GM21529 (cell line): Measurements from ENCODE around the gene ULK4.
"Not testable (repeated sequence)": the region's sequence is repeated elsewhere in the genome, so short reads cannot be mapped to it uniquely, and the experiment has no call there.

Experiments used
- ATAC-seq: cut with Tn5 transposase; IDR thresholded peaks from one replicate; pipeline ENCODE4 v1.9.1; 2021; ENCODE audit not compliant: unreplicated experiment

Gene ULK4

DNA sequence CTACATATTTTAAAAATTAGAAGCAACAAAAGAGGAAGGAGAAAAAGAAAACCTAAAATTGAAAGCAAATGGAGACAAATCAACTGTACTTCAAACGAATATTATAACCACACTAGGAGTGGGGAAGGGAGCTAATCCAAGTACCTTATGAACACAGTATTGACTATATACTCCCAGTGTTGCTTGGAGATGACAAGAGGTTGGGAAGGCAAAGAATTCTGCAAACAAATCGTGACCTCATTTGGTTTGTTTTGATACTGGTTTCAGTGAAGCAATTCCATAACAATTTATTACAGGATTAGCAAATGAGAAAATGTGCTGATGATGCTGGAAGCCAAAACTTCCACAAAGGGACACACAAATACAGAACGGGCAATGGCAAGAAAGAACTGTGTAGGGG, 268.1 kb downstream of the ULK4 start:
- no peak for ATAC-seq

DNA sequence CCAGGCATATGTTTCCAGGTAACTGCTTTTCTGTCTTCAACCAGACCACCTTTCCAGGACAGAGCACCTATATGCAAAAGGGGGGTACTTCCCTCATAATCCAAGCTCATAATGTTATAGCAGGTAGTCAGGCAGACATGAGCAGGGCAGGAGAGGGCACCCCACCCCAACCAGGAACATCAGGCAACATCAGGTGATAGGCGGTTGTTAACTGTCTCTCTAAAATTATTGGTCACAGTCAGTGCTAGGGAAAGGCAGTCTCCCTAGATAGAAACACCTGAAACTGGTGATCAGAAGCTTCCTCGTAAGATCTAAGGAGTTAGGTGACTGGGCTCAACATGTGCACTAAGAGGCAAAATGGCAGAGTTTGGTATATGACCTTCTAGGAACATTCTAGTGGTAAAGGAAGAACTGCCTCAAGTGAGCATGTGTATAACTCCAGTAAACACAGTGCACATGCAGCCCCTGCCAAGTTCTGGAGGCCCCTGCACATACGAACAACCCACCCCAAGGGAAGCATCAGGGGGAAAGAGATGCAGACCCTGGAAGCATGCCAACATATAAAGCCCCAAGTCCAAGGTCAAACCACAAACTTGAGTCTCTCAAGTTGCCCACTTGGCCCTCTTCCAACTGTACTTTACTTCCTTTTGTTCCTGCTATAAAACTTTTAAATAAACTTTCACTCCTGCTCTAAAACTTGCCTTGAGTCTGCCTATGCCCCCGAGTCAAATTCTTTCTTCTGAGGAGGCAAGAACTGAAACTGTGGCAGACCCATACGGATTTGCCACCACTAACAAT, 270.9 kb downstream of the ULK4 start:
- no peak for ATAC-seq

DNA sequence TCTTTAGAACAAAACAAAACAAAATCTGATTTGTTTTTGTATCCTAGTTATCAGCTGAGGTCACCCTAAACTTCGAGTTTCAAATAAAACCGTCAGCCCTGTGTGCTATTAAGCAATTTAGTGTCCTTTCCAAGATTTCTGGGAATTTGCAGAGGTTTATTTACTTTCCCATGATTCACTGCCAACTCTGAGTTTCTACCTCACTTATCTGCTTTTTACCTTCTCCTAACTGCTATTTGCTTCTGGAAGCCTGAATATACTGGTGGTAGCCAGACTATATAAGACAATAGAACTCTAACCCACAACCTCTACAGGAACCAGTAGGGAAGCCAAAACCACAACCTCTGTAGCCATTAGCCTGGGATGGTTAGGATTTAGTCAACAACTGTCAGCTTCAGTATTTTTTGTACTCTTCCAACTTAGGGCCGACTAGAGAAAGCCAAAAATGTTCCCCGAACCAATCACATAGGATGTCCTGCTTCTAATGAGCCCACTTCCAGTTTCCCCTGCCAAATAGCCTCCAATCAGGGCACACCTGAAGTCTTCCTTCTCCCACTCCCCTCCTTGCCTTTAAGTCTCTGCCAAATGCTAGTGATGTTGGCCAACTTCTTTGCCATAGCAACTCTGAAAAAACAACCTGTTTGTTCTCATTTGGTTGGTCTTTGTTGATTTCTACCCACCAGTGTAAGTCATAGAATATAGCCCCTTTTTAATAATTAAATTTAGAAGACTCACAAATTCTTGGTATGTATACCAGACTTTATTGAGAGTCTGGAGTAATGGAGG, 273.1 kb downstream of the ULK4 start:
- no peak for ATAC-seq

DNA sequence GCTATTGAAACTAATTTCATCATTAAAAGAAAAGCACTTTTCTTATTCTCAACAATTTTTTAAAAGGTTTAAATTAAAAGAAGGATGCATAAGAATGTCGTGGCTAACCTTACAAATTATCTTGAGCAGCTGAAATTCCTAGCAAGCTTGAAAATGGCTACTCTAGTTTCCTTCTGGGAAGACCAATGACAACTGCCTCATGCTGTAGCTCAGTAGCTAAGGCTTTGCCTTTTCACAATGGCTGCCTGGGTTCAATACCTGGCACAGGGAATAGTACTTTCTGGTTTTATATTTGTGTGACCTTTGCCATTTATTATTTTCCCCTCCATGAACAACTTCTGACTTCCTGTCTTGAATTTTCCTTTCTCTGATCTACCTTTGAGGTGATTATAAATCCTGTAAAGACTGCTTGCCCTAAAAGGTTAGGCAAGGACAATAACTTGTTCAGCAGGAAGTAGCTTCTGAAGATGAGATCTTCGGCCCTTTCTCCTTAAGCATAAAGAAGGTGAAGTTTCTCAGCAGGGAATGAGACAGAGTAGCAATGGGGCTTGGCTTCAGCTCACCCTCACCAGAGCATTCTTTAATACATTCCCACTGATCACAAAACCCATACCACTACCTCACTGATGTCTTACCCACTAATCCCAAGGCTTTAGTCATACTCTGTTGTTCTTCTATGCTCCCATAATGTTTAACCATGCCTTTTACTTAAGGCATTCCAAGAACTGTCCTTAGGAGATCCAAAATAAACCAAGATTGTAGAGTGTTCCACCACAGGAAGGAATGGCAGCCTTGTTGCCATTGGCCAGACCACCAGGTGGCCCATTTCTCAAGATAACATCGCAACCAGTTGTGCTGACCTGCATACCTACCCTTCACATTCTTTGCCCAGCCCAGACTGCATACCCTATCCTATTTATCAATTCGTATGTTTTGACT, 276.8 kb downstream of the ULK4 start:
- no peak for ATAC-seq

DNA sequence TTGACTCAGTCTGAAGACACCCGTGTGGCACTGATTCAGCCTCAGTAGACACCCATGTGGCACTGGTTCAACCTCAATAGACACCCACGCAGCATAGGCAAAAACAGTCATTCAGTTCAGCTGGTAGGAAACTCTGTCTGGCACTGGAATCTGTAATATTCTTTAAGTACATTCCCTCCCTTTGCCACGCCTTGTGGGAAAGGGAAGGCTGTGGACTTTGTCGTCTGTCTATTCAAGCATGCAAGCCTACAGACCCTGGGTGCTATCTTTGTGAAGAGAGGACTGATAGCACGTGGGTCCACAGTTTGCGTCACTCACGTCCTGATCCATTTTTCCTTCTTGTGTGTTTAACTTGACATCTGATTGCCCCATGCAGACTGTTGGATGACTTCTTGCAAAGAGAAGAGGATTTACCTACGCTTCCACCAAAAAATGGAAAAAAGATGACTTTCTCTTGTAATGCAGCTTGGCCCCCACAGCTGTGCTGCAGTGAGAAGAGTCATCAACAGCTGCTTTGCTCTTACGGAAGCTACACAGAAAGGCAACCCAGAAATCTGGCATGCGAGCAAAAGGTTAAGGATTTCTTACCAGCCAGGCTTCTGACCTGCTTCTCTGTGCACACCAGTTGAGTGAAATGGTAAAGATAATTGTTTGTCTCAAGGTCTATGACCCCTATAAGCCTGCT, 278.1 kb downstream of the ULK4 start:
- ATAC-seq: no peak

DNA sequence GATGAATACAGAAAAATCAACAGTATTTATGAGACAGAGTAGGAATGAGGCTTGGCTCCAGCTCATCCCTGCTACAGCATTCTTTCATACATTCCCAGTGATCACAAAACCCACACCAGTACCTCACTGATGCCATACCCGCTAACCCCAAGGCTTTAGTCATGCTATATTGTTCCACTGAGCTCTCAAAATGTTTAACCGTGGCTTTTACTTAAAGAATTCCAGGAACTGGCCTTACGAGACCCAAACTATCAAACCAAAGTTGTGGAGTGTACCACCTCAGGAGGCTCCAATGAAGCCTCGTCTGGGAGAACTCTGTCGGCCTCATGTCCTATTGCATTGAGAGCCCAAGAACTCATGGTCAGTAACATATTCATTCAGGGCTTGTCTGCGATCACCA, 278.9 kb downstream of the ULK4 start:
- no peak for ATAC-seq

DNA sequence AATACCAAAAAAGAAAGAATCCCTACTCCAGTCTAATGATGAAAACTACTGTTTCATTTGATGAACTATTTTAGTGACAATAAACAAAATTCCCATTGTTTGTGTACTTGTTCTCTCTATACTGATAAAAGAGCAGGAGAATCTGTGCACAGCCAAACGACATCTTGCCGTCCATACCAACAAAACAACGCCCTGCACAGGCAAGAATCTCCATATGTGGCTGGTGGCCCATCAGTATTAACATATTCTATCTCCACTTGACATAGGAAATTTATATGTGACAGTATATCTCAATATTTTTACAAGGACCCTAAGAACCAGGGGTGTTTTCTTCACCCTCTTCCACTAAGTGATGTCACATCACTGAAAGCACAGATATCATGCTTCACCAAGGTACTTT, 279.5 kb downstream of the ULK4 start:
- ATAC-seq: no peak

DNA sequence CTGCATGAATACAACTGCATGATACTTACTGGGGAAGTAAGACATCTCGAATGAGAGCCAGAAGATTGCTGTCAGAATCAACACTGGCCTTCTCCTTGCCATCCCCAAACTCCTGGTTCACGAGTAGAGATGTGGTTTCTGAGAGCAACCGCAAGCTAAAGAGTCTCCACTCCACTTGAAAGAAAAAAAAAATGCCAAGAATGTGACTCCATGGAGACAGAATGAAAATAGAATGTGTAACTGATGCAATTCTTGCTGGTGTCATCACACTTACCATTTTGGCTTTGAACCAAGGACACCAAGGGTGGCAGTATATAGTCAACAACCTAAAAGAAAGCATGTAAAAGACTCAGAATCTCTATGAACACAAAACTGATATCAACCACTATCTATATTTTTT, 280.4 kb downstream of the ULK4 start:
- ATAC-seq: no peak

DNA sequence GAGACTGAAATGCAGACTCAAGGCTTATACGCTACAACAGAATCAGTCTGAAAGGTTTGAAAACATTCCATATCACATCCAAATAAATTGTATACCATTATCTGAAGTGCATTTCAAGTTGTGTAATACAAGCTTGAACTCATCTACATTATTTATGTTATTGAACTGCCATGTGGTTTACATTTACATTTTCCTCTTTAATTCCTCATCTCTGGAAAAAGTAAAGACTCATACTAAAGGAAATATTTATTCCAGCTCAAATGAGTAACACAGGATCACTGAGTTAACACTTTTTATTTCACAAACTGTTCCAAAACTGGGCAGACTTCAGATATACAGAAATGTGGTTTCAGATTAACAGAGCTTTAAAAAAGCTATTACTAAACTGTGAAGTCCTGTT, 282.5 kb downstream of the ULK4 start:
- no peak for ATAC-seq

DNA sequence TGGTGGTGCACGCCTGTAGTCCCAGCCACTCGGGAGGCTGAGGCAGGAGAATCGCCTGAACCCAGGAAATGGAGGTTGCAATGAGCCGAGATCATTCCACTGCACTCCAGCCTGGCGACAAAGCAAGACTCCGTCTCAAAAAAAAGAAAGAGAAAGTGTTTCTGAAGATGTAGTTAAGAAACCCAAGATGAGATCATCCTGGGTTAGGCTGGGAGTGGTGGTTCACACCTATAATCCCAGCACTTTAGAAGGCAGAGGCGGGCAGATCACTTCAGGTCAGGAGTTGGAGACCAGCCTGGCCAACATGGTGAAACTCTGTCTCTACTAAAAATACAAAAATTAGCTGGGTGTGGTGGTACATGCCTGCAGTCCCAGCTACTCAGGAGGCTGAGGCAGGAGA, 286.8 kb downstream of the ULK4 start:
- not testable (repeated sequence) for ATAC-seq

DNA sequence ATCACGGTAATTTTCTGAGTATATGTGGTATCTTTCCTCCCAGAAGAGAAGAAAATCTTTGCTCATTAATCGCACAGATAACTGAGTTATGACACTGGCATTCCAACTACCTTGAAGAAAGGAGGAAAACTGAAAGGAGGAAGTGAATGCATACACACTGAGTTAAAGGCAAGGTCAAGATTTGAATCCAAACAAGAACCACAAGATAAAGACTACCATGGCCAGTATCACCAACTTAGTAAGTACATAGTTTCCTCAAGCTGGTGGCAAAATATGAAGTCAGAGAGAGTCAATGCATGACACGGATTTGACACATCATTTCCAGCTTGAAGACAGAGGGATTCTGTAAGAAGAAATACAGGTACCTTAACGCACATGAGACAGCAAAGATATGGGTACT, 287.5 kb downstream of the ULK4 start:
- ATAC-seq: no peak

DNA sequence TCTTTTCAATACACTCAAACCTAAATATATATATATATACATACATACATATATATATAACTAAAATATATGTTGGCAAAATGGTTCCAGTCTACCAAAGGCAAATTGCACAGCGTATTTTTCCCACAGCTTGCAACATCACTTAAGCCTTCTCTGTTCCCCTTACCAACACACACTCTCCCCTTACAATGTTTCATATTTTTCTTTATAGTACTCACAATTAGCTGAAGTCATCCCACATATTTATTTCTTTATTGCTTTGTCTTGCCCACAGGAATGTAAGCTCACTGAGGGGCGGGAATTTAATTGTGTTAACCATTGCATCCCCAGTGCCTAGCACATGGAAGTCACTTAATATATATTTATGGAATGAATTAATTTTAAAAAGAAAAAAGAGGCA, 288.3 kb downstream of the ULK4 start:
- no peak for ATAC-seq

DNA sequence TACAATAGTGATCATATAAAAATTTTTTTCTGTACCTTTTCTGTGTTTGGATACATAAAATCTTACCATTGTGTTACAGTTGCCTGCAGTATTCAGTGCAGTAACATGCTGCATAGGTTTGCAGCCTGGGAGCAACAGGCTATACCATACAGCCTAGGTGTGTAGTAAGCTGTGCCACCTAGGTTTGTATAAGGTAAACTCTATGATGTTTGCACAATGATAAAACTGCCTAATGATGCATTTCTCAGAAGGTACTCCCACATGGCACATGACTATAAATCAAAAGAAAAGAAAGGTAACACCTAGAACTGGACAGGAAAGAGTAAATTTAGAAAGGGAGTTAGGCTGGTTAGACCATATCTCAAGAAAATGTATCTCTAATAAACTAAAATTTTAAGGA, 293.5 kb downstream of the ULK4 start:
- no peak for ATAC-seq

DNA sequence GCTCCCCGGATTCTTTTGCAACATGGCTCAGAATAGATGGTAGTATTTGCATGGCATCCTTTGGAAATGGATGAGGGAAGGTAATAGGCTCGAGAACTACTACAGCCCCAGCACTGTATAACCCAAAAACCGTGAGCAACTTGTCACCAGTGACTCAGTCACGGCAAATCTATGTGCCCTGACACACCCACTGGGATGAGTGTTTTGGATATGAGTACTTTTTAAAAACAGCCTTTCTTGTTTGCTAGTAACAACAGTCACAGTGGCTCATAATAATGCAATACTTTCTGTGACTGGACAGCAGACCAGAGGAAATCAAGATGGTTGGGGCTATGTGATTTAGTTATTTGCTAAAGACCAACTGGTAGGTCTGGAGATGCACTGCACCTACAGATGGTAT, 299.6 kb downstream of the ULK4 start:
- ATAC-seq: no peak

DNA sequence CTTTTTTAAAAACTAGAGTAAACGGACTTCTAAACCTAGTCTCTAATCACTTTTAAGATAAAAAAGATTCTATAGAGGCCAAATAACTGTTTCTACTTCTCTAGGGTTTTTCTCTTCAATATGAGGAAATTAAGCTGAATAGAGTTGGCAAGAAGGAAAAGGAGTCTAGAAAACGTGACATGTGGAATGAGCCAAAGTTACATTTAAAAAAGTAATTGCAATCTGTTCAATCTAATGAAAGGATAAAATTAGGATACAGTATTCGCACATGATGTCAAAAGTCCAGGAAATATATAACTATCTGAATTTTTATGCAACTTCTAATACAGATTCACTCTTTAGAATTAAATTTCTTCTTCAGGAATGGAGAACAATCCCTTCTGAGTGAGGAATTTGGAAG, 300.1 kb downstream of the ULK4 start:
- ATAC-seq: no peak

DNA sequence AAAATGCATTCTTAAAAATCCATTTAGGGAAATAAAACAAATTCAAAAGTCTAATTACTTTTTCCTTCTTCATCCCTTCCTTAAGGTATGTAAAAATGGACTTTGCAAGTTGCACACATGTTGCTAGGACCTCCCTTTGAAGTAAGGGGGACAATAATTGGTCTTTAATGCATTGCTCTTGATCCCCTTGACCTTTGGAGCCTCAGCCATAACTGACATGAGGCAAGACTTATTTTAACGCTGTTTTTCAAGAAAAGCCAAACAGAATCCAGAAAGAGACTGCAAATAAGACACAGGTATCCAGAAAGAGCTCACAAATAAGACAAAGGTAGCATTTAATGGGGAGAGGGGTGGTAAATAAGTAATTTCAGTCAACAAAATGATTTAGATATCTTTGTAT, 301.4 kb downstream of the ULK4 start:
- ATAC-seq: no peak

DNA sequence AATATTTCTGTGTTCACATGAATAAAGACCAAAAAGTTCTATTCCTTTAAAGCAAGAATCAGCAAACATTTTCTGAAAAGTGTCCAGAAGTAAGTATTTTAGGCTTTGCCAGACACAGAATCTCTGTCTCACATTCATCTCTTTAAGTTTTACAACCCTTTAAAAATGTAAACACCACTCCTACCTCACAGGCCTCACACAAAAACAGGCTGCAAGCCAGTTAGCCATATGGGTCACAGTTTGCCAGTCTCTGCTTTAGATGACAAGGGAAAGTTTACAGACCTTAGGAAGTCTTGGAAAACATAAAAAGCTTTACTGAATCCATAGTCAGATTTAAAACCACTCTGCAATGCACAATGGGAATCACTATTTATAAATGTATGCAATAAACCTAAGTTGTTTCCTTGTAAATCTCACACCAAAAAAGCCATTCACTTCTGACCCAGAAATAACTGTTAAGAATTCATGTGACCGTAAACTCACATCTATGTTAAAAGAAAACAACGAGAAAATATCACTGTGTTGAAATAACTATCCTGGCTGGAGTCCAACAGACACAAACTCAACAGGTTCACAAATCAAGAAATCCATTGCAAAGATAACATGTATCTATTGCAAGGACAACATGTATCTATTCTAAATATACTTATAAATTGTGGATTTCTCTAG, 308.2 kb downstream of the ULK4 start:
- ATAC-seq: no peak

DNA sequence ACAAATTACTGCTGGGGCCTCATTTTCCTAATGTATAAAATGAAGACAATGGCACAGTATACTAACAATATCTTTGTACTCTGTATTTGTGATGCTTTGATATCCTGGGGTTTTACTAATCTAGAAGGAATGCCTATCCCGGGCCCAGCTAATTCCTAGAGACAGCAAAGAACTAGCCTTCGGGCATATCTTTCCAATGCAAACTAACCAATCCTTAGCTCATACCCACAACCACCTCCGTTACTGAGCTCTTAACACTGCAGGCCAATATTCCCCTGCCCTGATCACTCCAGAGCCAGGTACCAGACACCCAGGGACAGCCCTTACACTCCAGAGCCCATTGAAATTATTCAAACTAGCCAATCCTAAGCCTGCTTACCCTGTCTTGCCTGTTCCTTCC, 309.0 kb downstream of the ULK4 start:
- no peak for ATAC-seq

DNA sequence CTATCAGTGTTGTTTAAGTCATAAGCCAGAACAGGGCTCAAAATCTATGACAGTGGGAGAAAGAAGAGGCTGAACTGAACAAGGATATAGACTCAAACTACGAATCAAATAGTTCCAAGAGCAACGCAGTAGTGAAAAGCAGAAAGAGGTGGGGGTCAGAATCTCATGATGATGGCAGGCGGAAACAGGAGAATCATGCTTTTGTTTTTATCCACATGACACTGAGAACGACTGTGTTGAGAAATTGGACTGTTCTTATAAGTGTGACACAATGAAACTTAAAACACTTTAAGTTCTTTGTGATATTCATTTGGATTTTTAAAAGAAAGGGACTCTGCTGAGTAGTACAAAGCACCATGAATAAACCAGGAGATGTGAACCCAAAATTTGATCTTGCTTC, 309.4 kb downstream of the ULK4 start:
- no peak for ATAC-seq

DNA sequence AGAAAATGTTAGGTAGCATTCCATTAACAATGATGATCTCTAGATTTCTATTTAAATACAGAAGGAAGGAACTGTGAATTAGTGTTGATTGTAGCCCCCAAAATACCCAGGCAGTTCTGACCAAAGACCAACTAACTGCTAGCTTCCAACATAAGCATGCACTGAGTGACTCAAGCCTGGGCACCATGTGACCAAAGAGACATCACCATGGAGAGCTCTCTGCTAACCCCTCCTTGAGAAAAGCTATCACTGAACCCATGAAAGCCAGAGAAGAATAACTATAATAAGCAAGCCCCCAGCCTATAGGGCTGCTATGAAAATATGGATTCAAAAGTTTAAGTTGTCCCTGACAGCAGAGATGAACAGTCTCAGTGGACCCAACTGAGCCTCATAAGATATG, 310.2 kb downstream of the ULK4 start:
- ATAC-seq: no peak
